NCI-H2081 (cell line): ENCODE measurements around the gene PLEKHO2.

Experiments
- DNase-seq, 2 experiments: peaks; one replicate each; lab custom pipeline; 2025; lab: John Stamatoyannopoulos, UW

Gene PLEKHO2

GRCh38 chr15:64828985-64829384 is 12.7 kb upstream of the PLEKHO2 start:
- DNase-seq: no peak

GRCh38 chr15:64833690-64834089 is 8.0 kb upstream of the PLEKHO2 start:
- no peak for DNase-seq

GRCh38 chr15:64836023-64836536 is 5.6 kb upstream of the PLEKHO2 start:
- DNase-seq: no peak

- DNase-seq: no peak
Observed at GRCh38 chr15:64837502-64837901, 4.2 kb upstream of the PLEKHO2 start.

- DNase-seq: no peak
Observed at GRCh38 chr15:64841060-64841343, 713 bp upstream of the PLEKHO2 start.

- no peak for DNase-seq
Observed at GRCh38 chr15:64842096-64842939, 603 bp downstream of the PLEKHO2 start.

- DNase-seq: no peak
Observed at GRCh38 chr15:64842986-64843561, 1.4 kb downstream of the PLEKHO2 start.

- no peak for DNase-seq
Observed at GRCh38 chr15:64843991-64844390, 2.3 kb downstream of the PLEKHO2 start.

GRCh38 chr15:64844576-64845145 is 2.9 kb downstream of the PLEKHO2 start:
- no peak for DNase-seq

GRCh38 chr15:64845183-64845611 is 3.5 kb downstream of the PLEKHO2 start:
- DNase-seq: no peak

- no peak for DNase-seq
Observed at GRCh38 chr15:64845831-64846595, 4.3 kb downstream of the PLEKHO2 start.

- DNase-seq: no peak
Observed at GRCh38 chr15:64847016-64847415, 5.3 kb downstream of the PLEKHO2 start.

- DNase-seq: no peak
Observed at GRCh38 chr15:64847448-64847847, 5.7 kb downstream of the PLEKHO2 start.

GRCh38 chr15:64847876-64848716 is 6.4 kb downstream of the PLEKHO2 start:
- DNase-seq: no peak

- no peak for DNase-seq
Observed at GRCh38 chr15:64850778-64851502, 9.2 kb downstream of the PLEKHO2 start.

- DNase-seq: no peak
Observed at GRCh38 chr15:64851503-64851840, 9.8 kb downstream of the PLEKHO2 start.

GRCh38 chr15:64854041-64854440 is 12.3 kb downstream of the PLEKHO2 start:
- DNase-seq: no peak

GRCh38 chr15:64854526-64854925 is 12.8 kb downstream of the PLEKHO2 start:
- no peak for DNase-seq

- DNase-seq: no peak
Observed at GRCh38 chr15:64855205-64855975, 13.7 kb downstream of the PLEKHO2 start.
